Lower lobe of right lung (tissue), 2 donors: Measurements from ENCODE around the gene RCOR1. TPM values are rescaled to one million over a fixed set of nuclear protein-coding genes. Genes with fewer than 3 reads are reported as not detected.

ENCODE experiments used
- ATAC-seq, 2 donors: fragments of 200-7000 bp; cut with Tn5 transposase; one replicate each; pipeline ENCODE4 v1.9.1; 2020 to 2022; ENCODE audit warnings: mild to moderate bottlenecking in 2 of 2, moderate library complexity in 2 of 2
- DNase-seq: peaks from one replicate; pipeline ENCODE4 v3.0.0-alpha.2; 2020
- H3K27ac ChIP-seq: fragments of 200-600 bp; one replicate; pipeline ENCODE4 v1.8.0; 2022
- H3K27me3 ChIP-seq: fragments of 200-600 bp; one replicate; pipeline ENCODE4 v1.8.0; 2022; ENCODE audit warnings: low read depth
- H3K36me3 ChIP-seq: fragments of 200-600 bp; one replicate; pipeline ENCODE4 v1.8.0; 2022; ENCODE audit warnings: mild to moderate bottlenecking
- H3K4me1 ChIP-seq: fragments of 200-600 bp; one replicate; pipeline ENCODE4 v1.8.0; 2022
- H3K4me3 ChIP-seq: fragments of 200-600 bp; one replicate; pipeline ENCODE4 v1.8.0; 2022; ENCODE audit warnings: mild to moderate bottlenecking
- H3K9me3 ChIP-seq: fragments of 200-600 bp; one replicate; pipeline ENCODE4 v1.8.0; 2022
- CTCF ChIP-seq: fragments of 200-600 bp; IDR thresholded peaks from one replicate; pipeline ENCODE4 v1.8.0; 2022; ENCODE audit warnings: antibody characterized with exemption, mild to moderate bottlenecking
- intact Hi-C: fragments of 100-400 bp; cut with DNase I; formaldehyde crosslinking; loops from one replicate; pipeline ENCODE4 v1.11.0; 2022
- total RNA-seq: library from RNA; stranded (reverse); fragmentation: NEBNext Ultra II Directional; extraction: Animal tissue kit (Norgen Biotek cat#: 25700); gene quantifications from one replicate; pipeline ENCODE4 v1.2.1, GENCODE V29; 2021
- donor health status: DM: no; HTN: yes; CAD: no; lungs with severe emphysema.

The RCOR1 gene
- total RNA-seq, 1 donor from 2014 or later = 53.6 TPM

- no peak for DNase-seq
- no peaks in the 10 kb centered on the region for H3K9me3 ChIP-seq
- H3K36me3 ChIP-seq = no peaks in the 10 kb centered on the region
- no peak overlapping the region for H3K4me3 ChIP-seq
- peaks cover 24% of the 10 kb centered on the region for H3K4me1 ChIP-seq
- TF ChIP-seq CTCF = no peak
- no peak for ATAC-seq
- no peak overlapping the region for H3K27ac ChIP-seq
- intact Hi-C loops = no loop called here
- no peaks in the 10 kb centered on the region for H3K27me3 ChIP-seq
Observed at GRCh38 chr14:102662636-102663430, 70.4 kb downstream of the RCOR1 start.

DNA sequence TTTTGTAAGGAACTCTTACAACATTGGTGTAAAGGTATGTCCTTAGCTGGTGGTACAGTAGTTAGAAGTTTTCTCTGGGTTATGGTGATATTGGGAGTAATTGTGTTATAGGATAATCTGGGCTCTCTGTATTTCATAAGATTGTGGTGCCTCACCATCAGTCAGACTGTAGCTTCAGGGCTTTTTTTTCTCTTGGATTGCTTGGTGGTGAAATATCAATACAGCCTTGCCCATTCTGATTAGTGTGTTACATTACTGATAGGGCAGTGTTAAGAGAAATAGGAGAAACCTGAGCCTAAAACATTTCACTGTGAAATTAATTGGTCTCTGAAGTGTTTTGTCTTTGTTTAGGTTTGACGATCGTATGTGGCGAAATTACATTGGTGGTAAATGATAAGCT is 71.0 kb downstream of the RCOR1 start:
- TF ChIP-seq CTCF = no peak
- DNase-seq (no peak), ATAC-seq (no peak)
- no peaks in the 10 kb centered on the region for H3K36me3 ChIP-seq
- no peaks in the 10 kb centered on the region for H3K9me3 ChIP-seq
- intact Hi-C loops = no loop called here
- no peak overlapping the region for H3K4me3 ChIP-seq
- no peaks in the 10 kb centered on the region for H3K27me3 ChIP-seq
- H3K4me1 ChIP-seq = peaks cover 24% of the 10 kb centered on the region
- H3K27ac ChIP-seq = no peak overlapping the region

DNA sequence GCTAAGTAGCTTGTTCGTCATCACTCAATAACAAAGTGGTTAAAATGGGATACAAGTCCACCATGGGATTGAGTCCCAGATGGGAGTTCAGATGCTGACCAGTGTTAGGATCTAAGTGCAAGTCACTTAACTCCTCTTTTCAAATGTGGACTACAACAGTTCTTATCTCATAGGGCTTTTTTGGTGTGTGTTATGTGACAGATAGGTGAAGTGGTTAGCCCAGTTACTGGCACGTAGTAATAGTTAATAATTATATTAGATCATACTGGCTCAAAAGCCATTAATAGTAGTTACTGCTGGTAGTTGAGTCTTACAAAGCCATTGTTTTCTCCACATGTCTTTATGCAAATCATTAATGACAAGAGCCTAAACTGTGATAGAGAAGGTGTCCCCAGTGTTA is 73.2 kb downstream of the RCOR1 start:
- no peak for TF ChIP-seq CTCF
- Histone ChIP-seq H3K9me3 (no peaks in the 10 kb centered on the region), H3K27me3 (no peaks in the 10 kb centered on the region), H3K27ac (no peak overlapping the region), H3K36me3 (no peaks in the 10 kb centered on the region), H3K4me1 (peaks cover 24% of the 10 kb centered on the region), H3K4me3 (no peak overlapping the region)
- DNase-seq (no peak), ATAC-seq (peak in 1 of 2 donors; percentile 8)
- intact Hi-C loops = no loop called here

- no peaks in the 10 kb centered on the region for H3K36me3 ChIP-seq
- peaks cover 24% of the 10 kb centered on the region for H3K4me1 ChIP-seq
- DNase-seq = no peak
- peak in 1 of 2 donors; percentile 28 for ATAC-seq
- H3K27ac ChIP-seq = no peak overlapping the region
- H3K9me3 ChIP-seq = no peaks in the 10 kb centered on the region
- H3K27me3 ChIP-seq = no peaks in the 10 kb centered on the region
- no peak for TF ChIP-seq CTCF
- intact Hi-C loops = no loop called here
- no peak overlapping the region for H3K4me3 ChIP-seq
Observed at GRCh38 chr14:102666635-102667034, 74.2 kb downstream of the RCOR1 start.

DNA sequence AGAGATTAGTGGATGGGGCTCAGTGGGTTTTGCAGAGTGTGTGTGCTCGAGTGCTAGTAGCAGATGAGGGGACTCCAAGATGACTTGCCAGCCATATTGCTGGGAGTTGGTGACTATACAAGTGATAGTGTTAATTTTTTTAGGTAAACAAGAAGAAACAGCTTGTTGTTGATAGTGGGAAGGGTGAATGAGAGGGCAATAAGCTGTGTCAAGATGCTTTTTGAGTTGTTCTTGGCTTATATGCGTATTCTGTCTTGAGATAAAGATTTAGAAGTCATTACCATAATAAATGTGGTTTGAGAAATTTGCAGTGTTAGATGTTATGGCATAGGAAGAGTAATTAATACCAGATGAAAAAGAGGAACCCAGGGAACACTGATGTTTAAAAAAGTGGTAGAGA is 75.3 kb downstream of the RCOR1 start:
- TF ChIP-seq CTCF = no peak
- Histone ChIP-seq H3K4me3 (no peak overlapping the region), H3K36me3 (no peaks in the 10 kb centered on the region), H3K27me3 (no peaks in the 10 kb centered on the region), H3K4me1 (peaks cover 18% of the 10 kb centered on the region), H3K27ac (no peak overlapping the region), H3K9me3 (no peaks in the 10 kb centered on the region)
- DNase-seq (no peak), ATAC-seq (no peak)
- intact Hi-C loops = no loop called here
